GM18858 (cell line): ENCODE results near the gene NUFIP2.
"Not testable (repeated sequence)": the region's sequence is repeated elsewhere in the genome, so short reads cannot be mapped to it uniquely, and the experiment has no call there.

ENCODE experiments used
- ATAC-seq: cut with Tn5 transposase; IDR thresholded peaks from one replicate; pipeline ENCODE4 v1.9.1; 2021; ENCODE audit not compliant: unreplicated experiment

NUFIP2 gene, protein sequence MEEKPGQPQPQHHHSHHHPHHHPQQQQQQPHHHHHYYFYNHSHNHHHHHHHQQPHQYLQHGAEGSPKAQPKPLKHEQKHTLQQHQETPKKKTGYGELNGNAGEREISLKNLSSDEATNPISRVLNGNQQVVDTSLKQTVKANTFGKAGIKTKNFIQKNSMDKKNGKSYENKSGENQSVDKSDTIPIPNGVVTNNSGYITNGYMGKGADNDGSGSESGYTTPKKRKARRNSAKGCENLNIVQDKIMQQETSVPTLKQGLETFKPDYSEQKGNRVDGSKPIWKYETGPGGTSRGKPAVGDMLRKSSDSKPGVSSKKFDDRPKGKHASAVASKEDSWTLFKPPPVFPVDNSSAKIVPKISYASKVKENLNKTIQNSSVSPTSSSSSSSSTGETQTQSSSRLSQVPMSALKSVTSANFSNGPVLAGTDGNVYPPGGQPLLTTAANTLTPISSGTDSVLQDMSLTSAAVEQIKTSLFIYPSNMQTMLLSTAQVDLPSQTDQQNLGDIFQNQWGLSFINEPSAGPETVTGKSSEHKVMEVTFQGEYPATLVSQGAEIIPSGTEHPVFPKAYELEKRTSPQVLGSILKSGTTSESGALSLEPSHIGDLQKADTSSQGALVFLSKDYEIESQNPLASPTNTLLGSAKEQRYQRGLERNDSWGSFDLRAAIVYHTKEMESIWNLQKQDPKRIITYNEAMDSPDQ

DNA sequence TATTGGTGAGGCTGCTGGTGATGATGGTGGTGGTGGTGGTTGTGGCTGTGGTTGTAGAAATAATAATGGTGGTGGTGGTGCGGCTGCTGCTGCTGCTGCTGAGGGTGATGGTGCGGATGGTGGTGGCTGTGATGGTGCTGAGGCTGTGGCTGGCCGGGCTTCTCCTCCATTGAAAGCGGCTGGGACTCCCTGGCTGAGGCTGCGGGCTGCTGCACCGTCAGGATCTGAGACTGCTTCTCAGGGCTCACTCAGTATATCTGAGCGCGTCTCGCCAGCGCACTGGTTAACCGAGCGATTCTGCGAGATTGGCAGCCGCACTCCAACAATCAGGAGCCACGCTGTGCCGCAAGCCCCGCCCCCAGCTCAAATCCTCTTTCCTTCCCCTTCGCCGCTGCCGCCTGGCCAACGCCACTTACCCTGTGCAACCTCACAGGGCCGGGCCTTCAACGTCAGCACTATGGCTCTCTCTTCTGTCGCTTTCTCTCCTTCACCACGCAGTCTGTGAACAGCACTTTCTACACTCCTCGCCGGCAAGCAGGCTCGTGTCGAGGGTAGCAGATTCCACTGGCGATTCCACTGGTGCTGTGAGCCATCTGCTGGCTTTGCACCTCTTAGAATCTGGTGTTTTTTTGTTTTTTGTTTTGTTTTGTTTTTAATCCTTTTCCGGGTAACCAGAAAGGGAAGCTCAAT lies at the start of gene NUFIP2:
TSS of gene NUFIP2 (minus strand) at position 259 of the 690 bp plus-strand sequence. CDS start at position 170, 89 bp downstream.
- peak; percentile 84 for ATAC-seq

DNA sequence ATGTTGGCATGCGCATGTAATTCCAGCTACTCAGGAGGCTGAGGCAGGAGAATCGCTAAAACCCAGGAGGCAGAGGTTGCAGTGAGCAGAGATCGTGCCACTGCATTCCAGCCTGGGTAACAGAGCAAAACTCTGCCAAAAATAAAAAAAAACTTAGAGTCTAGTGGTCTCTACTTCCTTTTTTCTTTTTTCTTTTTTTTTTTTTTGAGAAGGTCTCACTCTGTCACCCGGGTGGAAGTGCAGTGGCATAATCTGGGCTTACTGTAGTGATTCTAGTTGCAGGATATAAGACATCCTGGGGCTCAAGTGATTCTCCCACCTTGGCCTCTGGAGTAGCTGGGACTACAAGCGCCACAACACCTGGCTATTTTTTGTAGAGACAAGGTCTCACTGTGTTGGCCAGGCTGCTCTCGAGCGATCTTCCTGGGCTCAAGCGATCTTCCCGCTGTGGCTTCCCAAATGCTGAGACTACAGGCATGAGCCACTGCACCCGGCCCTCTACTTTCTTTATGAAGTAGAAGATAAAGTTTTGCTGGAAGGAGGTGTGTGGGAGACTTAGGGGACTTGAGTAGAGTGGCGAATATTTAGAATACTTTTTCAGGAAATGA lies 48.3 kb upstream of the NUFIP2 start:
- no peak for ATAC-seq

DNA sequence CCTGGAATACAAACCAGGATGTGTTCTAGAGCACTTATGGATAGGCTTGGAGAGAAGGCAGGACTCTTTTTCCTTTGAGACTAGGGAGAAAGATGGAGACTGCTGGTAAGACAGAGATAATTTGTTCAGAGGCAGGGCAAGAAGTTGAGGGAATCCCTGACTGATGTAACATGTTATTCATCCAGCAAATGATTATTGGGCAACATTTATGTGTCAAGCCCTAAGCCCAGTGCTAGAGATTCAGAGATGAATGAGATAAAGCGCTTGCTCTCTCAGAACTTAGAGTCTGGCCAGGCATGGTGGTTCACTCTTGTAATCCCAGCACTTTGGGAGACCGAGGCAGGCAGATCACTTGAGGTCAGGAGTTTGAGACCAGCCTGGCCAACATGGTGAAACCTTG lies 47.8 kb upstream of the NUFIP2 start:
- no peak for ATAC-seq

DNA sequence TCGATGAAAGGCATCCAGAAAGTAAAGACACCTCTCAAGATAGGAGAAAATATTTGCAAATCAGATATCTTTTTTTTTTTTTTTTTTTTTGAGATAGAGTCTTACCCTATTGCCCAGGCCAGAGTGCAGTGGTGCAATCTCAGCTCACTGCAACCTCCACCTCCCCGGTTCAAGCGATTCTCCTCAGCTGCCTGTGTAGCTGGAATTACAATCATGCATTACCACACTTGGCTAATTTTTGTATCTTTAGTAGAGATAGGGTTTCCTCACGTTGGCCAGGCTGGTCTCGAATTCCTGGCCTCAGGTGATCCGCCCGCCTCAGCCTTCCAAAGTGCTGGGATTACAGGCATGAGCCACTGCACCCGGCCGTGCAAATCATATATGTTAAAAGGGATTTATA lies 45.1 kb upstream of the NUFIP2 start:
- ATAC-seq, result not testable (repeated sequence)

DNA sequence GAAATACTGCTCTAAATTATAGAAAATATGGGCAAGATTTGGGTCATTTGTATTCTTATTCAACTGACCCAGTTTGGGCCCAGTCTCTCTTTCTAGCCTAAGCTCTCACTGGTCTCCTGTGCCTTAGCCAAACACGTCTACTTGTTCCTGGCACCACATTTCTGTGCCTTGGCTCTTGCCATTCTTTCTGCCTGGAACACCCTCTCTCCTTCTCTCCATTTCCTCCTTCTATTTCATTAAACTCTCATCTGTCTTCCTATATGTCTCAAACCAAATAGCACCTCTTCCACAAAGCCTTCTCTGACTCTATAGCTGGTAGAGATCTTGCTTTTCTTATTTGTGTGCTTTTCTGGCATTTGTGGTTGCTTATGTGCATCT lies 37.7 kb upstream of the NUFIP2 start:
- no peak for ATAC-seq

GRCh38 chr17:29331075-29331707 lies 37.2 kb upstream of the NUFIP2 start:
- ATAC-seq, result no peak

GRCh38 chr17:29327412-29327811 lies 33.5 kb upstream of the NUFIP2 start:
- ATAC-seq, result no peak

DNA sequence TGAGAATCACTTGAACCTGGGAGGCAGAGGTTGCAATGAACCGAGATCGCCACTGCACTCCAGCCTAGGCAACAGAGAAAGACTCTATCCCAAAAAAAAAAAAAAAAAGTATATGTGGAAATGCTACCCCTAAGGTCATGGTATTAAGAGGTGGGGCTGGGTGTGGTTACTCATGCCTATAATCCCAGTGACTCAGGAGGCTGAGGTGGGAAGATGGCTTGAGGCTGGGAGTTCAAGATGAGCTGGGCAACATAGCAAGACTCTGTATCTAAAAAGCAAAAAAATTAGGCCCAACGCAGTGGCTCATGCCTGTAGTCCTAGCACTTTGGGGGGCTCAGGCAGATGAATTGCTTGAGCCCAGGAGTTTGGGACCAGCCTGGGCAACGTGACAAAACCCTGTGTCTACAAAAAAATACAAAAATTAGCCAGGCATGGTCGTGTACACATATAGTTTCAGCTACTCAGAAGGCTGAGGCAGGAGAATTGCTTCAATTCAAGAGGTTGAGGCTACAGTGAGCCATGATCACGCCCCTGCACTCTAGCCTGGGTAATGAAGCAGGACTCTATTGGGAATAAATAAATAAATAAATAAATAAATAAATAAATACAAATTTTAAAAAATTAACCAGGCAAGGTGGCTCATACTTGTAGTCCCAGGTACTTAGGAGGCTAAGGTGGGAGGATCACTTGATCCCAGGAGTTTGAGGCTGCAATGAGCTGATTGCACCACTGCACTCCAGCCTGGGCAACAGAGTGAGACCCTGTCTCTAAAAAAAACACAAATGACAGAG lies 32.3 kb upstream of the NUFIP2 start:
- ATAC-seq, result no peak

DNA sequence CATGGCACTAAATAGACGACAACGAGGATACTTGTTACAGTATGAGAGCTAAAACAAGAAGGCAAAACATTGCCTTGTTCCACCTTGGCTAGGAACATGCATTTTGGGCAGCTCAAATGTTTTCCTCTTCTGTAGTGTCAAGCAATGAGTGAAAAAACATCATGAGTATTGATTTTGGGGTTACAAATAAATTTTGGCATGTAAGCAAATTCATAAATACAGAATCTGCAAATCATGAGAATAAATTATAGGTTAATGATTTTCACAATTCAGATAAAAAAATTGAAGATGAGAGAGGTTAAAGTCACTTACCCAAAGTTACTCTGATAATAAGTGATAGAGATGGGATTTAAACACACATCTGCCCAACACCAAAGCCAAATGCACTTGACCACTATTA lies 28.4 kb upstream of the NUFIP2 start:
- no peak for ATAC-seq

DNA sequence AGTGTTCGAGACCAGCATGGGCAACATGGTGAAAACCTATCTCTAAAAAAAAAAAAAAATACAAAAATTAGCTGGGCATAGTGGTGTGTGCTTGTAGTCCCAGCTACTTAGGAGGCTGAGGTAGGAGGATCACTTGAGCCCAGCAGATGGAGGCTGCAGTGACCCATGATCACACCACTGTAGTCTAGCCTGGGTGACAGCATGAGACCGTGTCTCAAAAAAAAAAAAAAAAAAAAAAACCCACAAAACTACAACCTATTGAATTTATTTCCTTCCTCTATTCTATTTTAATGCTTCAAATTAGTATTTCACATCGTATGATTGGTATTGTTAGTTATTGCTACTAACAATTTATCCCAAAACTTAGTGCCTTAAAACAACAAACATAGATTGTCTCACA lies 9.4 kb upstream of the NUFIP2 start:
- ATAC-seq, result no peak

DNA sequence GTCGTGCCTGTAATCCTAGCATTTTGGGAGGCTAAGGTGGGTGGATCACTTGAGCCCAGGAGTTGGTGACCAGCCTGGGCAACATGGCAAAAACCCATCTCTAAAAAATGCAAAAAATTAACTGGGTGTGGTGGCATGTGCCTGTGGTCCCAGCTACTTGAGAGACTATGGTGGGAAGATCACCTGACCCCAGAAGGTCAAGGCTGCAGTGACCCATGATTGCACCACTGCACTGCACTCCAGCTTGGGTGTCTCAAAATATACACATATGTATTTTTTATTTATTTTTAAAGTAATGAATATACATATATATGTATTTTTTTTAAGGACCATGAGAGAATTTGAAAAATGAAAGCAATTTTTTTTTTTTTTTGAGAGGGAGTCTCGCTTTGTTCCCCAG lies 5.1 kb upstream of the NUFIP2 start:
- no peak for ATAC-seq

DNA sequence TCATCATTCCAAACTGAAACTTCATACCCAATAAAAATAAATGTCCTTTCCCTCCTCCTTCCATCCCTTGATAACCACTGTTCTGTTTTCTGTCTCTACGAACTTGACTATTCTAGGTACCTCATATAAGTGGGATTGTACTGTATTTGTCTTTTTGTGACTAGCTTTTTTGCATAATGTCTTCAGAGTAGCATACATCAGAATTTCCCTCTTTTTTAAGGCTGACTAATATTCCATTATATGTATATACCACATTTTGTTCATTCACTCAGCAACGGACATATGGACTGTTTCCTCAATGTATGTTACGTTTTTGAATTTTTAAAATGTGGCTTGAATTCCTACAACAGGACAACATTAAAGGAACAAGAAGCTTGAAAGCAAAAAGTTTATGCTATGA lies 1.5 kb upstream of the NUFIP2 start:
- no peak for ATAC-seq

GRCh38 chr17:29294580-29294900 lies 592 bp upstream of the NUFIP2 start:
- no peak for ATAC-seq

DNA sequence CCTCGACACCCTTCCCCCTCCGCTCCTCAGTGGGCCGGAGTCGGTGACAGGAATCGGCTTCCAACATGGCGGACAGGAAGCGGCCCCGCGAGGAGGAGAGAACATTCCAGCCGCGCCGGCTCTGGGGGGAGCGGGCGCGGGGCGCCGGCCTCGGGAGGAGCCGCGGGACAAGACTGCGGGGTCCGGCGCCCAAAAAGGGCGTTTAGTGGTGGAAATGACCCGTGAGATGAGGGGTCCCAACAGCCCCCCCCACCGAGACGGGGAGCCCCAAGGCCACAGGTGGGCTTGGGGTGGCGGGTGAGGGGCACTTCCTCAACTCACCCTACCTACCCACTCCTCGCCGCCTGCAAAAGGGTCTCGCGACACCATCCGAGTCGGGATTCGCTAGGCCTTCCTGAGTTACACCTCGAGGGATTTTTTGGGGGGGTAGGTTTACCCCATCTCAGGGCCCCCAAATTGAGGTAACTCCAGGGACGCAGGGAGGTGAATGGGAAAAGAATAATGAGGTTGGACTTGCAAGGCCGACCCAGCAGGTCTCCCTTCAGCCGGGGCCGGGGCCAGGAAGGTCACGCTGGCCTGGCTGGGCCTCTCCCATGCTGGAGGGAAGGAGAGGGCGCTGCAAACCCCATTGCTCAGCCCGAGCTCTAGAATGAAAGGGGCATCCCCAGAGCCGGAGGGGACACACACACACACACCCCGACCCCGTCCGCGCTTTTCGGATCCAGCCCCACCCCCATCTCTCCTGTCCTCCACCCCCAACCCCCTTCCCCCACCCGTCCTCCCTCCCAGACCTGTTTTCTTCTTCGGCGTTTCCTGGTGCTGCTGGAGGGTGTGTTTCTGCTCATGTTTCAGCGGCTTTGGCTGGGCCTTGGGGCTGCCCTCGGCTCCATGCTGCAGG lies 707 bp downstream of the NUFIP2 start:
- no peak for ATAC-seq

DNA sequence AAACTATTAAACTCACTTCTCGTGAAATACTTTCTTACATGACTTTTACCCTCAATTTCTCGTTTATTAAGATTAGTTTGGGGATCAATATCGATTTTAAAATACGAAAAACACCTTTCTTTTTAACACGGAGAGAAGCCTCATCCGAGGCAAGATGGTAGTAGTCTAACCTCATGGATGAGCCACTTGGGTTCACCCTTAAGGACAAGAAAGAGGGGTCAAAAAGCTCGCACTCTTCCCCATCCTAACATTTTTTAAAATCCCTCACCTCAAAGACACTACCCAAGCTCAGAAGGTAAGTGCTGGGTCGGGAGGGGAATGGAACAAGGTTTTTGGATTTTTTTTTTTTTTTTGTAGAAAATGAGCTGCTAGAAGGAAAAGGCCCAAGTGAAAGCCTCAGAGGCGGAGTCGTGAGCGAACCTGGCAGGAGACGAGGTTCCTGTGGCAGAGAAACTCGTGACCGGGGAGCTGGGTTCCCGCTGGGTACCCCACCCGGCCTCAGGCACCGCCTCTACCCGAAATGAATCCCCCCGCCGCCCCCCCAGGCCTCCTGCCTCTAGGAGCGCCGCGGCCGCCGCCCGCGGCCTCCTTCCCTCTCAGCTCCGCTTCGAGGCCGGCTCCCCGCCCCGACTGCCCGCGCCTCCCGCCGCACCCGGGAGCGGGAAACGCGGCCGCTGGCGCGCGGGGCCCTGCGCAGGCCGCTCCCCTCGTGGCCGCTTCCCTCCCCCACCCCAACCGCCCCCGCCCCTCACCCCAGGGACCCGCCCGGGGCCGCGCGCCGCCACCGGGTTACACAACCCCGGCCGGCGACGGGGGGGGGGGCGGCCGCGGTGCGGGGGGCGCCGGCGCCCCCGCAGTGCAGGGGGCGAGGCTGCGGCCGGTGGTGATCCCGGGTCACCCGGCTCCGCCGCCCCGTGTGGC lies 1.6 kb downstream of the NUFIP2 start:
- no peak for ATAC-seq

GRCh38 chr17:29291163-29291752 lies 2.7 kb downstream of the NUFIP2 start:
- no peak for ATAC-seq

DNA sequence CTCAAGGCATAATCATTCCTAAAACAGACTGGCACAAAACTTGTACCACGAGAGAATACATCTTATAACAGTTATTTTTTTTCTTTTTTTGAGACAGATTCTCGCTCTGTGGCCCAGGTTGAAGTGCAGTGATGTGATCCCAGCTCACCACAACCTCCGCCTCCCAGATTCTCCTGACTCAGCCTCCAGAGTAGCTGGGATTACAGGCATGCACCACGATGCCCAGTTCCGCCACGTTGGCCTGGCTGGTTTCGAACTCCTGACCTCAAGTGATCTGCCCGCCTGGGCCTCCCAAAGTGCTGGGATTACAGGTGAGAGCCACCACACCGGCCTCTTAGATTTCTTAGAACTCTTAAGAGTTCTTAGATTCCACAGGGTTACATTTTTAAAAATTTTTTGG lies 4.1 kb downstream of the NUFIP2 start:
- ATAC-seq, result no peak

DNA sequence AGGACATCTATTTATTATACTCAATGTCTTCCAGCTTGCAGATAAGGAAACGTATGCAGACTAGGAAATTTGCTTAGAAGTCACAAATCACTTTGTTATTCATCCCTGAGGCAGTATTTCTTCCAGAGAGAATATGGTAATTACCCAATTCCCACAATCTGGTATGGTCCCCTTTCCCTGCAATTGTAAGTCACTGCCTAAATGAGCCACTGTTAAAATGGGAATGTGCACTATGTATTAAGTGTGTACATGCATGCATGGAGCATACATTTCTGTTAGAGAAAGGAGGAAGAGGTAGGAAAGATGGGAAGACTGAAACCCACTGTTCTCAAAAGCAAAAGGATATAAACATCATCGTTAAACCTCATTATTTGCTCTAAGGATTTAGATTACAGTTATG lies 10.0 kb downstream of the NUFIP2 start:
- ATAC-seq, result no peak
